ENCODE data around the gene SMPD2.

- no peak for TF ChIP-seq EP300 (IDR thresholded peaks at IDR 0.05)
- TF ChIP-seq CTCF (IDR thresholded peaks at IDR 0.05): no peak
Observed at GRCh38 chr6:109417646-109418045, 22.9 kb upstream of the SMPD2 start.

Measured in upper lobe of left lung (tissue), 4 donors.